HUES64 (cell line): ENCODE results near the gene UTY.
A peak's percentile ranks its signal among the peaks of the same experiment; 100 is the strongest.
"Not testable (repeated sequence)": the region's sequence is repeated elsewhere in the genome, so short reads cannot be mapped to it uniquely, and the experiment has no call there.

Experiments
- H3K27ac ChIP-seq: 2 replicates; pipeline ENCODE4 v1.7.0; 2013; ENCODE audit warnings: low read depth, low read length, inconsistent platforms
- H3K27me3 ChIP-seq: 2 replicates; pipeline ENCODE4 v1.6.1; 2013; ENCODE audit warnings: mild to moderate bottlenecking, low read length; ENCODE audit not compliant: insufficient read depth
- H3K36me3 ChIP-seq: 2 replicates; pipeline ENCODE4 v1.6.1; 2013; ENCODE audit warnings: mild to moderate bottlenecking, low read length; ENCODE audit not compliant: insufficient read depth
- H3K4me1 ChIP-seq: 2 replicates; pipeline ENCODE4 v1.6.1; 2013; ENCODE audit warnings: mild to moderate bottlenecking, low read length, moderate library complexity; ENCODE audit not compliant: insufficient read depth
- H3K4me3 ChIP-seq: 2 replicates; pipeline ENCODE4 v1.5.1; 2013; ENCODE audit warnings: mild to moderate bottlenecking, low read length, moderate library complexity
- H3K9ac ChIP-seq: 2 replicates; pipeline ENCODE4 v1.6.1; 2013; ENCODE audit warnings: mild to moderate bottlenecking, low read depth, low read length
- H3K9me3 ChIP-seq: 2 replicates; pipeline ENCODE4 v1.6.1; 2013; ENCODE audit warnings: low read depth, low read length; ENCODE audit not compliant: insufficient read depth
- WGBS: fragments of 150-250, 120-280 bp; methylation state at CpG from one replicate; pipeline ENCODE4 v1.1.7; 2013; ENCODE audit warnings: missing lambda C conversion rate; 5-methylcytosine and 5-hydroxymethylcytosine counted together

Gene UTY

DNA sequence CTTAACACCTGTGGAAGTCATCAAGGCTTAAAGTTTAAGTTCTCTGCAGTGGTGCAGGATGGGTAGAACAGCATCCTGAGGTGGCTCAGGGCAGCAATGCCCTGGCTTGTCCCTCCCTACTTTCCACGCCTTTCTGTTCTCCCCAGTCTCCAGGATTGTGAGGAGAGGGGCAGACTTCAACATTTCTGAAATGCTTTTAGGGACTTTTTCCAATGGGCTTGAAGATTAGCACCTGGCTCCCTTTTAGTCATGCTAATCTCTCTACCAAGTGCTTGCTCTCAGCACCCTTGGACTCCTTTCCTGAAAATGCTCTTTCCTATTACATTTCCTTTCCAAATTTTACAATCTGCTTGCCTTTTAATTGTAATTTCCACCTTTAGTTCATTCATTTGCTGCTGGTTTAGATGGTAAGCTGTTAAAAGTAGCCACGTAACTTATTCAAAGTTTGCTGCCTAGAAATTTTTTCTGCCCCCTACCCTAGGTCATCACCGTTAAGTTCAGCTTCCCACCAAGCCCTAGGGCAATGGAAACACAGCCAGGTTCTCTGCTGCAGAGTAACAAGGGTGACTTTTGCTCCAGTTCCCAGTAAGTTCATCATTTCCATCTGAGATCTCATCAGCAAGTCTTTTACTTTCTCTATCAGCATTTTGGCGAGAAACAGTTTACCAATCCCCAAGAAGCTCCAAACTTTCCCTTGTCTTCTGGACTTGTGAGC is 183.5 kb downstream of the UTY start:
- peak overlapping the region; percentile 75; the same call in 1 of the 2 replicates for H3K27ac ChIP-seq
- H3K36me3 ChIP-seq, result peaks cover 48% of the 10 kb centered on the region
- no peaks in the 10 kb centered on the region for H3K9me3 ChIP-seq
- H3K4me1 ChIP-seq, result peaks cover 23% of the 10 kb centered on the region; the same call in 1 of the 2 replicates
- H3K27me3 ChIP-seq, result no peaks in the 10 kb centered on the region
- H3K4me3 ChIP-seq, result no peak overlapping the region
- WGBS, result 53% methylated on average over 4 of the region's 4 CpGs
- no peak overlapping the region for H3K9ac ChIP-seq

DNA sequence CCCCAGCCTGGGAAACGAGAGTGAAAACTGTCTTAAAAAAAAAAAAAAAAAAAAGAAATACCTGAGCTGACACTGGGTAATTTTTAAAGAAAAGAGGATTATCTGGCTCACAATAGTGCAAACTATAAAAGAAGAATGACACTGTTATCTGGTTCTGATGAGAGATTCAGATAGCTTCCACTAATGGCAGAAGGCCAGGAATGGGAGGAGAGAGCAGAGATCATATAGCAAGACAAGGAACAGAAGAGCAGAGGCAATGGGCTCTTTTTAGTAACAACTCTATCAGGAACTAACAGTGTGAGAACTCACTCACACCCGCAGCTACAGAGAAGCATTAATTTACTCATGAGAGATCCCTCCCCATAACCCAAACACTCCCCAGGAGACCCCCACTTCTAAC is 184.8 kb downstream of the UTY start:
- Histone ChIP-seq H3K27me3 (no peaks in the 10 kb centered on the region), H3K9me3 (0 out of 2 replicates have a peak, but pooled peaks cover 4% of the 10 kb centered on the region), H3K9ac (no peak overlapping the region), H3K4me1 (peaks cover 23% of the 10 kb centered on the region; the same call in 1 of the 2 replicates), H3K36me3 (peaks cover 53% of the 10 kb centered on the region), H3K27ac (no peak overlapping the region), H3K4me3 (no peak overlapping the region)
- WGBS, result 85% methylated on average over 2 of the region's 2 CpGs

- Histone ChIP-seq H3K9ac (no peak overlapping the region), H3K36me3 (peaks cover 65% of the 10 kb centered on the region), H3K4me3 (no peak overlapping the region), H3K9me3 (peaks cover 12% of the 10 kb centered on the region; the same call in 1 of the 2 replicates), H3K27ac (no peak overlapping the region), H3K4me1 (peaks cover 6% of the 10 kb centered on the region; the same call in 1 of the 2 replicates), H3K27me3 (no peaks in the 10 kb centered on the region)
- 100% methylated on average over 1 of the region's 1 CpG for WGBS
Observed at GRCh38 chrY:13291199-13291598, 188.6 kb downstream of the UTY start.

- not testable (repeated sequence) for H3K4me1 ChIP-seq, H3K27me3 ChIP-seq, H3K4me3 ChIP-seq, H3K27ac ChIP-seq, H3K9me3 ChIP-seq, H3K9ac ChIP-seq
- 78% methylated on average over 15 of the region's 15 CpGs for WGBS
- H3K36me3 ChIP-seq, result peaks cover 24% of the 10 kb centered on the region
Observed at GRCh38 chrY:13282151-13283054, 197.4 kb downstream of the UTY start.

DNA sequence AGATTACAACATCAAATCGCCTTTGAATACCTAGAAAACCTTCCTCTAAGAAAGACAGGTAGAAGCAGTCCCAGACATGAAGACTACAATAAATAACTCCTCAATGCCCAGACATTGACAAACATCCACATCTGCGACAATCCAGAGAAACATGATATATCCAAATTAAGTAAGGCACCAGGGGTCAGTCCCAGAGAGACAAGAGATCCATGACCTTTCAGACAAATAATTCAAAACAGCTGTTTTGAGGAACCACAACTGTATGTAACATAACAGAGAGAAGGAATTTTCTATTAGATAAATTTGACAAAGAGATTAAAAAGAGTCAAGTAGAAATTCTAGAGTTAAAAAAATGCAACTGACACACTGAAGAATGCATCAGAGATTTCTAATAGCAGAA is 200.3 kb downstream of the UTY start:
- Histone ChIP-seq H3K4me3 (no peak overlapping the region), H3K36me3 (peaks cover 19% of the 10 kb centered on the region), H3K27ac (no peak overlapping the region), H3K9ac (no peak overlapping the region), H3K27me3 (no peaks in the 10 kb centered on the region), H3K4me1 (no peaks in the 10 kb centered on the region), H3K9me3 (no peaks in the 10 kb centered on the region)
- WGBS, result 100% methylated on average over 2 of the region's 2 CpGs

DNA sequence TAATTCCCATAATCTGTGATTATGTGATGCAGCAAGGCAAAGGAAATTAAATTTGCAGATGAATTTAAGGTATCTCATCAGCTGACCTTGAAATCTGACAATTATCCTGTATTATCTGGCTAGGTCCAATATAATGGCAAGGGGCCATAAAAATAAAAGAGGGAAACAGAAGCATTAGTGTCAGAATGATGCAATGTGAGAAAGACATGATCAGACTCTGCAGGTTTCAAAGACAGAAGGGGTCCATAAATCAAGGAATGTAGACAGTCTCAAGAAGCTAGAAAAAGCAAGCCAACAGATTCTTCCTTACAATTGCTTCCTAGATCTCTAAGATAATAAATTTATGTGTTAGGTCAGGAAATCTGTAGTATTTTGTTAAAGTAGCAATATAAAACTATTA is 208.1 kb downstream of the UTY start:
- H3K27ac ChIP-seq, result no peak overlapping the region
- H3K4me1 ChIP-seq, result no peaks in the 10 kb centered on the region
- peaks cover 50% of the 10 kb centered on the region for H3K36me3 ChIP-seq
- no peaks in the 10 kb centered on the region for H3K27me3 ChIP-seq
- H3K4me3 ChIP-seq, result no peak overlapping the region
- H3K9me3 ChIP-seq, result peaks cover 19% of the 10 kb centered on the region; the same call in 1 of the 2 replicates
- no peak overlapping the region for H3K9ac ChIP-seq

GRCh38 chrY:13253941-13254440 is 225.8 kb downstream of the UTY start:
- peaks cover 25% of the 10 kb centered on the region for H3K36me3 ChIP-seq
- H3K4me1 ChIP-seq, H3K27ac ChIP-seq, H3K9ac ChIP-seq, H3K9me3 ChIP-seq, H3K4me3 ChIP-seq, H3K27me3 ChIP-seq: not testable (repeated sequence)
- 94% methylated on average over 4 of the region's 4 CpGs for WGBS

- Histone ChIP-seq H3K27me3 (no peaks in the 10 kb centered on the region), H3K9ac (no peak overlapping the region), H3K9me3 (no peaks in the 10 kb centered on the region), H3K27ac (no peak overlapping the region), H3K36me3 (peaks cover 22% of the 10 kb centered on the region), H3K4me1 (no peaks in the 10 kb centered on the region), H3K4me3 (no peak overlapping the region)
Observed at GRCh38 chrY:13250421-13250820, 229.4 kb downstream of the UTY start.

DNA sequence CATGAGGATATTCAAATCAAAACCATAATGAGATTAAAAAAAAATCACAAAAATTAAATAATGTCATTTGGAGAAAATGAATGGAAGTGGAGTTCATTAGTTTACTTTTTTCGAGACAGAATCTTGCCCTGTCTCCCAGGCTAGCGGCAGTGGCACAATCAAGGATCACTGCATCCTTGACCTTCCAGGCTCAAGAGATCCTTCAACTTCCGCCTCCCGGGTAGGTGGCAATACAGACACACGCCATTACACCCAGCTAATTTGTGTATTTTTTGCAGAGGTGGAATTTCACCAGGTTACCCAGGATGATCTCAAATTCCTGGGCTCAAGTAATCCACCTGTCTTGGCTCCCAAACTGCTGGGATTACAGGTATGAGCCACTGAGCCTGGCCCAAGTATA is 236.1 kb downstream of the UTY start:
- H3K27ac ChIP-seq, result no peak overlapping the region
- H3K4me1 ChIP-seq, result no peaks in the 10 kb centered on the region
- 94% methylated on average over 5 of the region's 5 CpGs for WGBS
- no peaks in the 10 kb centered on the region for H3K27me3 ChIP-seq
- peaks cover 4% of the 10 kb centered on the region; the same call in 1 of the 2 replicates for H3K36me3 ChIP-seq
- H3K4me3 ChIP-seq, result no peak overlapping the region
- H3K9me3 ChIP-seq, result no peaks in the 10 kb centered on the region
- no peak overlapping the region for H3K9ac ChIP-seq

DNA sequence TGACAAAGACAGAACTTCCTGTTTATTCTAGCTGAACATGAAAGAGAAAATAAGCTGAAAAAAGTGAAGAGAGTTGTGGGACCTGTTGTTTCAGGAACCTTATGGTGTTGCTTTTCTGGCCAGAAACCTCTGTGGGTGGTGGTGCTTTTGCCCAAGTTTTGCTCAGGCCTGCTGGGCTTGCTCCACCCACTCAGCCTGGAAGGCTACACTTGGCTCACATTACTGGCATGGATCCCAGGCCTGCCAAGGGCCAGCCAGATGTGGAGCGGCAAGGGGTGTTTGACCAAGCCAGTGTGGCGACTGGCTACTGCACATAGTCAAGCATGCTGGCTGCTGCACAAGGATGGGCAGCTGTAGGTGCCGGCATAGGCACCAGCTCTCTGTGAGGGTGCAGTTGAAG is 245.9 kb downstream of the UTY start:
- WGBS, result 94% methylated on average over 3 of the region's 3 CpGs
- Histone ChIP-seq H3K9ac (no peak overlapping the region), H3K36me3 (peaks cover 17% of the 10 kb centered on the region), H3K9me3 (no peaks in the 10 kb centered on the region), H3K4me3 (no peak overlapping the region), H3K27me3 (no peaks in the 10 kb centered on the region), H3K27ac (no peak overlapping the region), H3K4me1 (no peaks in the 10 kb centered on the region)

DNA sequence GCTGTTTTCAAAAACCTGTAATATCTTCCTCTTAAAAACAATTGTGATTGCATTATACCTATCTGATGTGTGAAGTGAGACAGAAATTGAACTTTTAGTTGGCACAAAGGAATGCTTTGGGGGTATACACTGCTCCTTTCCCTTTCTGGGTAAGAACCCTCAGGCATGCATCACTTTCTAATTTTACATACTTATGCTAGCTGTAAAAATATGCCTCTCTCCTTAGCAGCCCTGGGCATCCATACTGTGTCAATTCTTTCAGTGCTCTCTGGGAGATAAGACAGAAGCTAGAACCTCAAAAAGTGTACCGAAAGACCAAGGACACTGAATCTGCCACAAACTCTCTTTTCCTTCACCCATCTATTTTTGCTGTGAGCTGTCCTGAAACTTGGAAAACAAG is 246.7 kb downstream of the UTY start:
- WGBS, result 100% methylated on average over 1 of the region's 1 CpG
- H3K4me1 ChIP-seq, result no peaks in the 10 kb centered on the region
- H3K36me3 ChIP-seq, result peaks cover 13% of the 10 kb centered on the region
- H3K4me3 ChIP-seq, result no peak overlapping the region
- no peaks in the 10 kb centered on the region for H3K27me3 ChIP-seq
- H3K9ac ChIP-seq, result no peak overlapping the region
- H3K27ac ChIP-seq, result no peak overlapping the region
- no peaks in the 10 kb centered on the region for H3K9me3 ChIP-seq
